GM12891 (cell line): ENCODE measurements around the gene CMIP.

Experiments
- DNase-seq: peaks from one replicate; pipeline ENCODE4 v3.0.0; 2011; ENCODE audit warnings: low spot score; ENCODE audit not compliant: insufficient read length
- FAIRE-seq: peaks from 2 replicates; lab custom pipeline; 2011; peaks lifted over from hg19 to GRCh38; lab: Jason Lieb, UNC
- PAX5 ChIP-seq: IDR thresholded peaks from 2 replicates; pipeline ENCODE4 v1.6.1; 2011; ENCODE audit warnings: low read length, moderate library complexity, mild to moderate bottlenecking; ENCODE audit not compliant: insufficient read depth, severe bottlenecking
- POLR2A ChIP-seq: IDR thresholded peaks from 2 replicates; pipeline ENCODE4 v1.6.1; 2011; ENCODE audit warnings: low read depth, low read length, control low read depth
- POLR2AphosphoS5 ChIP-seq: IDR thresholded peaks from 2 replicates; pipeline ENCODE4 v1.6.1; 2011; ENCODE audit warnings: low read depth, low read length, control low read depth
- POU2F2 ChIP-seq: IDR thresholded peaks from 2 replicates; pipeline ENCODE4 v1.6.1; 2011; ENCODE audit warnings: low read depth, mild to moderate bottlenecking, control low read depth, low read length, moderate library complexity
- SPI1 ChIP-seq: IDR thresholded peaks from 2 replicates; pipeline ENCODE4 v1.6.1; 2011; ENCODE audit warnings: low read depth, low read length, control low read depth
- TAF1 ChIP-seq: IDR thresholded peaks from 2 replicates; pipeline ENCODE4 v1.6.1; 2011; ENCODE audit warnings: low read depth, low read length, control low read depth

Gene CMIP

GRCh38 chr16:81746566-81746965, 302.0 kb downstream of the CMIP start:
- FAIRE-seq, result no peak
- no peak for DNase-seq
- TF ChIP-seq POLR2AphosphoS5 (no peak), PAX5 (no peak), TAF1 (no peak), POLR2A (no peak), SPI1 (no peak), POU2F2 (no peak)

DNA sequence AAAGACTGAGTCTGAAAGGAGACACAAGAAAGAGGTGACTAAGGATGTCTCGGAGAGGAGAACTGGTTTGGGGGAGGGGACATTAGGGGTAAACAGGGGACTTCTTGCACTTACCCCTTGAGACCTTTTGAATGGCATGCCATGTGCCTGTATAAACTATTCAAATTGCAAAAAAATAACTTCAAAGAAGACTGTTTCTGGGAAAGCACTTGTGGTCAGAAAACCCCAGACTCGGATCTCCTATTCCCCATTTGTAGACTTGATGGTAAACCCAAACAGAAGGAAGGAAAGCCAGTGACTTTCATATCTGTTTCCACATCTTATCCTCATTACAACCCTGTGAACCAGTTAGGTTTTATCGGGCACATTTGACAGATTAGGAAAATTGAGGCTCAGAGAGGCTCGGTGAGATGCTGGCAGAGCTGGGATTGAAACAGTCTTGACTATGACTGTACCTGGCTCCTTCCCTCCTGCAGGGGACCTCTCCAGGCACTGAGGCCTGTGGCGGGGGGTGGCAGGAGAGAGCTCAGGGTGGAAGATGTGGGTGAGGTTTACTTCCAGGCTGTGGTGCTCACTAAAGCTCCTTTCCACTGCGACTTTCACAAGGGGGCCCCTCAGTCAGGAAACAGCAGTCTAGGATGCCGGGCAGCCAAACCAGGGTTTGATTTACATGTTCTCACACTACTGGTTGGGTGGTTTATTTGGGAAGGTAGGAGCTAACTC, 304.0 kb downstream of the CMIP start:
- DNase-seq (no peak), FAIRE-seq (peak; percentile 9)
- no peak; the same call in 1 of the 2 replicates for TF ChIP-seq SPI1
- no peak for TF ChIP-seq TAF1
- TF ChIP-seq POLR2A, result no peak
- TF ChIP-seq PAX5, result no peak
- no peak for TF ChIP-seq POLR2AphosphoS5
- TF ChIP-seq POU2F2, result no peak

GRCh38 chr16:81752225-81752875, 307.7 kb downstream of the CMIP start:
- DNase-seq (peak; percentile 59), FAIRE-seq (peak; percentile 66)
- TF ChIP-seq POLR2AphosphoS5, result peak; percentile 81
- peak; percentile 61 for TF ChIP-seq TAF1
- TF ChIP-seq SPI1, result peak; percentile 100
- TF ChIP-seq POLR2A, result peak; percentile 82
- no peak for TF ChIP-seq PAX5
- peak; percentile 64; the same call in 1 of the 2 replicates for TF ChIP-seq POU2F2

GRCh38 chr16:81752876-81753227, 308.2 kb downstream of the CMIP start:
- DNase-seq, result no peak
- no peak for TF ChIP-seq POLR2A
- TF ChIP-seq POLR2AphosphoS5, result no peak
- TF ChIP-seq POU2F2, result no peak
- no peak for TF ChIP-seq SPI1
- no peak for TF ChIP-seq PAX5
- no peak for TF ChIP-seq TAF1
- no peak for FAIRE-seq

- FAIRE-seq, result no peak
- DNase-seq, result no peak
- TF ChIP-seq SPI1 (peak; percentile 38; the same call in 1 of the 2 replicates), POLR2A (no peak)
Observed at GRCh38 chr16:81754858-81755257, 310.2 kb downstream of the CMIP start.

DNA sequence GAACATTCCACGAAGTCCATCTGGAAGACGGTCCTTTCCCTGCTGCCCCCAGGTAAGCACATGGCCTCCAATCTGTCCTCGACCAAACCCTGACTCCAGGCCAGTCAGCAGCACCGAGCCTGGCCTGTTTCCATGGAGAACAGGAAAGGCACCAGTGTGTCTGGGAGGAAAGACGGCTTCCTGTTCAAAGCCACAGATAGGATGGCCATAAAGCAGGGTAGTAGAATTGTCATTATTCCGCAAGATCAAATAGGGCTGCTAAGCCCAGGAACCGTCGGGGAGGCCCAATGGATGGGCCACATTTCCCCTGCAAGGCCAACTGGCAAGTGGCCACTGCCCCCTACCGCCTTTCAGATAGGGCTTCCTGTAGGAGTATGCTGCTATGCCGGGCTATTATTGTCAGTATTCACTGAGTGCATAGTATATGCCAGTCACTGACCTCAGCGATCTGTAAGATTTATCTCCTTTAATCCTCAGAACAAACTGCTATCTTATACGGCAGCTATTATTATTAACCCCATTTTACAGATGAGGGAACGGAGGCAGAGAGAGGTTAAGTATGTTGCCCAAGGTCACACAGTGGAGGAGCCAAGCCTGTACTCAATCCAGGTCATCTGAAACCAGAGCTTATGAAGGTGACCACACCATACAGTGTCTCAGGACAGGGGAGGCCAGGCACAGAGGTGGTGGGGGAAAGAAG, 311.5 kb downstream of the CMIP start:
- FAIRE-seq (peak; percentile 13), DNase-seq (no peak)
- TF ChIP-seq TAF1 (no peak), SPI1 (no peak), POLR2AphosphoS5 (no peak), PAX5 (no peak), POLR2A (no peak), POU2F2 (no peak)

GRCh38 chr16:81756615-81757356, 312.2 kb downstream of the CMIP start:
- TF ChIP-seq POLR2AphosphoS5, result no peak
- TF ChIP-seq POU2F2, result no peak
- TF ChIP-seq PAX5, result no peak
- TF ChIP-seq POLR2A, result no peak
- no peak for TF ChIP-seq SPI1
- no peak for TF ChIP-seq TAF1
- DNase-seq (no peak), FAIRE-seq (no peak)

GRCh38 chr16:81758376-81758775, 313.8 kb downstream of the CMIP start:
- DNase-seq (no peak), FAIRE-seq (peak; percentile 50)
- TF ChIP-seq PAX5, result no peak
- TF ChIP-seq POU2F2, result no peak
- TF ChIP-seq TAF1, result no peak
- TF ChIP-seq SPI1, result peak; percentile 90
